ENCODE measurements around the gene ZNF606. TPM values are rescaled to one million over a fixed set of nuclear protein-coding genes. Genes with fewer than 3 reads are reported as not detected.

ZNF606 gene
- total RNA-seq, 2 experiments from 2014 or later, result 7.5 to 10.0 TPM

DNA sequence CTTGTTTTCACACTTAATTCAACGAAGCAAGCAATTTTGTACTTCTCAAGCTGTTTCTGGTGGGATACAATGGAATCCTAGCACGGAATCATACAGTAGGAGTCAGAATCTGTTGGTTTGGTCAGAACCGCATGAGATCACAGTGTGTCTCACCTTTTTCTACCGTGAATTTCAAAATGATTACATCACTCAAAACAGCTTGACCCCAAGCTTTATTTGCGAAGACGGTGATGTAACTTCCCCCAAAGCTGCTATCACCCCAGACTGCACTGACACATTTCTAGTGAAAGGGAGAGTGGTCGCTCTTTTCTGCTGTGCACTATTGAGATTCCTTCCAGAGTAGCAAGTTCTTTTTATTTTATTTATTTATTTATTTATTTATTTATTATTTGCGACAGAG, 37.9 kb downstream of the ZNF606 start:
- Mint-ChIP-seq H3K27me3 (no peaks in the 10 kb centered on the region), H3K4me3 (no peak overlapping the region), H3K27ac (no peak overlapping the region), H3K4me1 (ENCODE audit: low read depth) (no peaks in the 10 kb centered on the region), H3K9me3 (peaks cover 39% of the 10 kb centered on the region), H3K36me3 (ENCODE audit: low read depth) (peaks cover 40% of the 10 kb centered on the region)
- ChIA-PET CTCF (no interaction called here), POLR2A (no interaction called here)
- ATAC-seq, result no peak
- intact Hi-C loops (cut with micrococcal nuclease), result no loop called here
- no peak for DNase-seq
- TF ChIP-seq, protein P1, sequence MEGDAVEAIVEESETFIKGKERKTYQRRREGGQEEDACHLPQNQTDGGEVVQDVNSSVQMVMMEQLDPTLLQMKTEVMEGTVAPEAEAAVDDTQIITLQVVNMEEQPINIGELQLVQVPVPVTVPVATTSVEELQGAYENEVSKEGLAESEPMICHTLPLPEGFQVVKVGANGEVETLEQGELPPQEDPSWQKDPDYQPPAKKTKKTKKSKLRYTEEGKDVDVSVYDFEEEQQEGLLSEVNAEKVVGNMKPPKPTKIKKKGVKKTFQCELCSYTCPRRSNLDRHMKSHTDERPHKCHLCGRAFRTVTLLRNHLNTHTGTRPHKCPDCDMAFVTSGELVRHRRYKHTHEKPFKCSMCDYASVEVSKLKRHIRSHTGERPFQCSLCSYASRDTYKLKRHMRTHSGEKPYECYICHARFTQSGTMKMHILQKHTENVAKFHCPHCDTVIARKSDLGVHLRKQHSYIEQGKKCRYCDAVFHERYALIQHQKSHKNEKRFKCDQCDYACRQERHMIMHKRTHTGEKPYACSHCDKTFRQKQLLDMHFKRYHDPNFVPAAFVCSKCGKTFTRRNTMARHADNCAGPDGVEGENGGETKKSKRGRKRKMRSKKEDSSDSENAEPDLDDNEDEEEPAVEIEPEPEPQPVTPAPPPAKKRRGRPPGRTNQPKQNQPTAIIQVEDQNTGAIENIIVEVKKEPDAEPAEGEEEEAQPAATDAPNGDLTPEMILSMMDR (IDR thresholded peaks at IDR 0.05), result no peak

DNA sequence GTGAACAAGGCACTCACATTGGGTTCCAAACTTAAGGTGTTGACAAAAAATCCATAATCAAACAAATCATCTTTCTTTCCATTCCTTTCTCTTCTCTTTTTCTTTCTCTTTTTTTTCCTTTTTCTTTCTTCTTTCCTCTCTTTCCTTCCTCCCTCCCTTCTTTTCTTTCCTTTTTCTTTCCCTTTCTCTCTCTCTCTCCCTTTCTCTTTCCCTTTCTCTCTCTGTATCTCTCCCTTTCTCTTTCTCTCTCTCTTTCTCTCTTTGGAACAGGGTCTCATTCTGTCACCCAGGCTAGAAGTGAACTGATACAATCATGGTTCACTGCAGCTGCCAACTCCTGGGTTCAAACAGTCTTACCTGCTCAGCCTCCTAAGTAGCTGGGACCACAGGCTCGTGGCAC, 40.8 kb downstream of the ZNF606 start:
- no peaks in the 10 kb centered on the region for H3K27me3 Mint-ChIP-seq
- intact Hi-C loops (cut with micrococcal nuclease), result no loop called here
- no peaks in the 10 kb centered on the region for H3K4me1 Mint-ChIP-seq (ENCODE audit: low read depth)
- H3K9me3 Mint-ChIP-seq, result peaks cover 35% of the 10 kb centered on the region
- TF ChIP-seq, protein P1 (IDR thresholded peaks at IDR 0.05), result no peak
- no peak overlapping the region for H3K4me3 Mint-ChIP-seq
- ChIA-PET CTCF (interaction anchor here (0.6 kb wide), 1 partner anchor 243 kb away, joined by 3 read pairs; no protein-coding TSS in a partner anchor), POLR2A (interaction anchor here (0.6 kb wide), 1 partner anchor 107 kb away, joined by 3 read pairs; no protein-coding TSS in a partner anchor)
- no peak overlapping the region for H3K27ac Mint-ChIP-seq
- H3K36me3 Mint-ChIP-seq (ENCODE audit: low read depth), result peaks cover 32% of the 10 kb centered on the region
- no peak for DNase-seq
- no peak for ATAC-seq

DNA sequence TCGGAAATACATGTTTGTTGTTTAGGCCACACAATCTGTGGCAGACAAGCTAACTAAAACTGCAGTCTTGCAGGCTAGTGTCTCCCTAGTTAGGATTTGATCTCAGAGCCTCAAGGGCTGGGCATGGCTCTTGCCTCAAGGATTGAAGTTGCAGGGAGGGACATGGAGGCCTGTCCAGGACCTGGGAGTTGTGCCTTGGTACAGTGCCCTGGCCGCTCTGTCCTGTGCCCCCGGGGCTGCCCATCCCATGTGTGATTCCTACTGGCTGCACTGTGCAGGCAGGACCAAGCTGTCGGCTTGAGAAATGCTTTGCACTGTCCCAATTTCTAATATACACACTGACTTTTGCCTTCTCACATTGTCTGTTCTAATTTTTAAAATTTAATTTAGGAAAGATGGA, 47.6 kb downstream of the ZNF606 start:
- no peak for ATAC-seq
- POLR2A ChIA-PET, result no interaction called here
- Mint-ChIP-seq H3K27me3 (no peaks in the 10 kb centered on the region), H3K36me3 (ENCODE audit: low read depth) (peaks cover 14% of the 10 kb centered on the region), H3K9me3 (peaks cover 31% of the 10 kb centered on the region), H3K4me1 (ENCODE audit: low read depth) (no peaks in the 10 kb centered on the region), H3K27ac (no peak overlapping the region), H3K4me3 (no peak overlapping the region)
- no peak for DNase-seq
- CTCF ChIA-PET, result no interaction called here
- intact Hi-C loops (cut with micrococcal nuclease), result loop anchor here (10.0 kb wide), 1 partner anchor 50 kb away; the partner anchor contains the start of gene ZNF606
- TF ChIP-seq, protein P1 (IDR thresholded peaks at IDR 0.05), result no peak

- no peak for ATAC-seq
- no peak overlapping the region for H3K4me3 Mint-ChIP-seq
- peaks cover 24% of the 10 kb centered on the region for H3K36me3 Mint-ChIP-seq (ENCODE audit: low read depth)
- H3K9me3 Mint-ChIP-seq, result peaks cover 31% of the 10 kb centered on the region
- POLR2A ChIA-PET, result no interaction called here
- DNase-seq, result no peak
- H3K27me3 Mint-ChIP-seq, result no peaks in the 10 kb centered on the region
- H3K4me1 Mint-ChIP-seq (ENCODE audit: low read depth), result peaks cover 14% of the 10 kb centered on the region
- H3K27ac Mint-ChIP-seq, result no peak overlapping the region
- CTCF ChIA-PET, result no interaction called here
- TF ChIP-seq, protein P1 (IDR thresholded peaks at IDR 0.05), result no peak
- intact Hi-C loops (cut with micrococcal nuclease), result loop anchor here (10.0 kb wide), 1 partner anchor 55 kb away; the partner anchor contains the start of gene ZNF606
Measured at GRCh38 chr19:57949702-57950101, 52.9 kb downstream of the ZNF606 start.

- Mint-ChIP-seq H3K4me1 (ENCODE audit: low read depth) (peaks cover 14% of the 10 kb centered on the region), H3K27me3 (no peaks in the 10 kb centered on the region), H3K27ac (no peak overlapping the region), H3K4me3 (no peak overlapping the region), H3K9me3 (peaks cover 32% of the 10 kb centered on the region), H3K36me3 (ENCODE audit: low read depth) (peaks cover 28% of the 10 kb centered on the region)
- ATAC-seq (no peak), DNase-seq (no peak)
- intact Hi-C loops (cut with micrococcal nuclease), result no loop called here
- TF ChIP-seq, protein P1 (IDR thresholded peaks at IDR 0.05), result no peak
- CTCF ChIA-PET, result interaction anchor here (0.8 kb wide), 1 partner anchor 29 kb away, joined by 3 read pairs; no protein-coding TSS in a partner anchor
- POLR2A ChIA-PET, result no interaction called here
Measured at GRCh38 chr19:57949296-57949695, 53.3 kb downstream of the ZNF606 start.
